GM18858 (cell line): ENCODE data around the gene ZNRF1.
A peak's percentile ranks its signal among the peaks of the same experiment; 100 is the strongest.
"Not testable (repeated sequence)": the region's sequence is repeated elsewhere in the genome, so short reads cannot be mapped to it uniquely, and the experiment has no call there.

Source experiments
- ATAC-seq: cut with Tn5 transposase; IDR thresholded peaks from one replicate; pipeline ENCODE4 v1.9.1; 2021; ENCODE audit not compliant: unreplicated experiment

ZNRF1 gene

DNA sequence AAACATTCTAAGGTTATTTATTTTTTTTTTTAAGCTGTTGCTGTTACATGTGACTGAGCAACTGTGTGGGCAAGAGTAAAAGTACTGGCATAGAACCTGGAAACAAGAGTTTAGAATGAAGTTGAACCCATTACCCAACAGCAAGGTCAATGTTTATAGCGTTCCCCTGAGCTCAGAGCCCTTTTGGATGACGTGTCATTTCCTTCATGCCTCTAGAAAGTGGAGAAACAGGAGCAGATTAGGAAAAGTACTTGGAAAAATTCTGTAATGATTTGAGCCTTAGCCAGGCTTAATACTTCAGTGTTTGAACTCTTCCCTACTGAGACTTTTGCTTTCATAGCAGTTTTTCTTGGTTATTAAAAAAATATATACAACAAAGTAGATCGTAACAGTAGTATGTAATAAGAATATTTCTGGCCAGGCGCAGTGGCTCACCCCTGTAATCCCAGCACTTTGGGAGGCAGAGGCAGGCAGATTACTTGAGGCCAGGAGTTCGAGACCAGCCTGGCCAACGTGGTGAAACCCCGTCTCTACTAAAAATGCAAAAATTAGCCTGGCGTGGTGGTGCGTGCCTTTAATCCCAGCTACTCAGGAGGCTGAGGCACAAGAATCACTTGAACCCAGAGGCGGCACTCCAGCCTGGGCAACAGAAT, 27.5 kb downstream of the ZNRF1 start:
- ATAC-seq = not testable (repeated sequence)

DNA sequence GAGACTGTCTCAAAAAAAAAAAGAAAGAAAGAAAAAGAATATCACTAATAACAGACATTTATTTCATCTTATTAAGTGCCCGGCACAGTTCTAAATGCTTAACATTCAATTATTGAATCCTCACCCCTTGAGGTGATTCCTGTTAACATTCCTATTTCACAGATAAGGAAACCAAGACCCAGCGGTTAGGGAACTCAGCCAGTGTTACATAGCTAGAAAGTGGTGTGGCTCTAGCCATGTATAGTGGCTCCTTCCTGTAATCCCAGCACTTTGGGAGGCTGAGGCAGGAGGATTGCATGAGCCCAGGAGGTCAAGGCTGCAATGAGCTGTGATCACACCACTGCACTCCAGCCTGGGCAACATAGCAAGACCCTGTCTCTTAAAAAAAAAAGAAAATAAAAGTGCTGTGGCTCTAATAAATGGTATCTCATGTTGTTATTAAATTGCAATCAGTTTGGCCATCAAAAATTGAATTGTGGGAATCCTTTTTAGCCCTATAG, 28.1 kb downstream of the ZNRF1 start:
- no peak for ATAC-seq

GRCh38 chr16:75027520-75028300, 28.9 kb downstream of the ZNRF1 start:
- no peak for ATAC-seq

DNA sequence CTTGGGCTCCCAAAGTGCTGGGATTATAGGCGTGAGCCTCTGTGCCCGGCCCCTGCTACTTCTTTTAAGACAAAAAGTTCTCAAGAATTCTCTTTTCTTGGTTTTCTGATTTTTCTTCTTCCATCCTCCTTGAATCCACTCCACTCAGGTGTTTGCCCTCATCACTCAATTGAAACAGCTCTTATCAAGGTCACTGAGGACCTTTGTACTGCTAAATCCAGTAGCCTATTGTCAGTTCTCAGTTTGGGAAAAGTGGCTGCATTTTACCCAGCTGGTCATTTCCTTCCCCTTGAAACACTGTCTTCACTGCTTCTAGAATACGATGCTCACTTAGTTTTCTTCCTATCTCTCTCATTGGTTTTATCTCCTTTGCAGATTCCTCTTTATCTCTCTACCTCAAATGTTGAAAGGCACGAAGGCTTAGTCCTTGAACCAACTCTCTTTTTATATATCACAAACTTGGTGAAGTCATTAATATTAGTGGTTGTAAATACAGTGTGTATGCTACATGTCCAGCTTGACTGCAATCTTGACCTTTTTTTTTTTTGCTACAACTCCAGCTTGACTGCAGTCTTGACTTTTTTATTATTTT, 29.8 kb downstream of the ZNRF1 start:
- no peak for ATAC-seq

- no peak for ATAC-seq
Observed at GRCh38 chr16:75029854-75030253, 31.0 kb downstream of the ZNRF1 start.

DNA sequence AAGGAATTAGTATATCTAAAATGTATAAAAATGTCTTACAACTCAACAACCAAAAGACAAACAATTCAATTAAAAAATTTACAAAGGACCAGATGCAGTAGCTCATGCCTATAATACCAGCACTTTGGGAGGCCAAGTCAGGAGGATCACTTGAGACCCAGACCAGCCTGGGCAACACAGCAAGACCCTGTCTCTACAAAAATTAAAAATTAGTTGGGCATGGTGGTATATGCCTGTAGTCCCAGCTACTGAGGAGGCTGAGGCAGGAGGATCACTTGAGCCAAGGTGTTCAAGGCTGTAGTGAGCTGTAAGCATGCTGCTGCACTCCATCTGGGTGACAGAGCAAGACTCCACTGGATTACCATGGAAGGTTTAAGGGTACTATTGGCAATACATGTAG, 33.8 kb downstream of the ZNRF1 start:
- ATAC-seq = no peak

DNA sequence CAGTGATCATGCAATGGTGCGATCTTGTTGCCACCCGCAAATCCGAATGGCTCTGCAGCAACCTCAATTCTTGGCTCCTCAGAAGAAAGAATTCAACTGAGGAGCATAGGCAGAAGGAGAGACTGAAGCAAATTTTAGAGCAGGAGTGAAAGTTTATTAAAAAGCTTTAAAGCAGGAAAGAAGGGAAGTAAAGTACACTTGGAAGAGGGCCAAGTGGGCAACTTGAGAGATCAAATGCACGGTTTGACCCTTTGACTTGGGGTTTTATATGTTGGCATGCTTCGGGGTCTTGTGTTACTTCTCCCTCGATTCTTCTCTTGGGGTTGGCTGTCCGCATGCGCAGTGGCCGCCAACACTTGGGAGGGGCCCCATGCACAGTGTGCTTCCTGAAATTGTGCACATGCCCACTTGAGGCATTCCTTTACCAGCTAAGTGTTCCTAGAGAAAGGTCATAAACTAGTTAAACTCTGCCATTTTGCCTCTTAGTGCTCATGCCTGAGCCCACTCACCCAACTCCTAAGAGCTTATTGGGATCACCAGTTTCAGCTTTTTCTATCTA, 36.7 kb downstream of the ZNRF1 start:
- no peak for ATAC-seq

- no peak for ATAC-seq
Observed at GRCh38 chr16:75038036-75038858, 39.4 kb downstream of the ZNRF1 start.

DNA sequence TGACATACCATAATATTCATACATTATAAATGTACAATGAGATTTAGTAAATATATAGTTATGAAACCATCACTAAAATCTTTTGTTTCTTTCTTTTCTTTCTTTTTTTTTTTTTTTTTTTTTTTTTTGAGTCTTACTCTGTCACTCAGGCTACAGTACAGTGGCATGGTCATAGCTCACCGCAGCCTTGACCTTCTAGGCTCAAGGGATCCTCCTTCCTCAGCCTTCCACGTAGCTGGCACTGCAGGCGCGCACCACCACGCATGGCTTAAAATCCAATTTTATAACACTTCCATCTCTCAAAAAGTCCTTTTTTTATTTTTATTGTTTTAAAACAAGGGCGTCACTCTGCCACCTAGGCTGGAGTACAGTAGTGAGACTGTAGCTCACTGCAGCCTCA, 41.1 kb downstream of the ZNRF1 start:
- ATAC-seq = no peak

DNA sequence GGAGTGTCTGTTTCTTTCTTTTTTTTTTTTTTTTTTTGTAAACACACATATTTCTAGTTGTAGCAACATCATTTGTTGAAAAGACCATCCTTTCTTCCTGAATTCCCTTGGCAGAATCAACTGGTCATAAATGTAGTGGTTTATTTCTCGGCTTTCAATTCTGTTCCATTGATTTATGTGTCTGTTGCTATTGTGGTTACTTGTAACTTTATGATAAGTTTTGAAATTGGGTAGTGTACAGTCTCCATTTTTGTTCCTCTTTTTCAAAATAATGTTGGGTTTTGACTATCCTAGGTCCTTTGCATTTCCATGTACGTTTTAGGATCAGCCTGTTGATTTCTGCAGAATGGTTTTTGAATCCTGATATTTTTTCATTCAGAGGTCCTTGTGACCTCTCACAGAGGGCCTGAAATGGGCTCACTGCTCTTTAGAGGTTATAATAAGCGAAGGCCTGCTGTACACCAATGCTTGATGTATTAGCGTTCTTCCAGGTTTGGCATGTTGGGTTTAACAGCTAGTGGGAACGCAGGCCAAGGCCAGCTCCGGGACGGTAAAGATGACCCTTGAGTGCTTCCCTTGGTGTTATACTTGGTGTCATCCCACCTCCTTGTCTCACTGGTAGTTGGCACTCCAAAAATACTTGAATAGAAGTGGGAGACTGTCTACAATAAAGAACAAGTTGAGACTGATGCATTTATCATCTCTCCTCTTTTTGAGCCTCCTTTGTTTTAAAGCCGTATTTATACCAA, 43.8 kb downstream of the ZNRF1 start:
- no peak for ATAC-seq

GRCh38 chr16:75043175-75043895, 44.5 kb downstream of the ZNRF1 start:
- peak; percentile 59 for ATAC-seq

DNA sequence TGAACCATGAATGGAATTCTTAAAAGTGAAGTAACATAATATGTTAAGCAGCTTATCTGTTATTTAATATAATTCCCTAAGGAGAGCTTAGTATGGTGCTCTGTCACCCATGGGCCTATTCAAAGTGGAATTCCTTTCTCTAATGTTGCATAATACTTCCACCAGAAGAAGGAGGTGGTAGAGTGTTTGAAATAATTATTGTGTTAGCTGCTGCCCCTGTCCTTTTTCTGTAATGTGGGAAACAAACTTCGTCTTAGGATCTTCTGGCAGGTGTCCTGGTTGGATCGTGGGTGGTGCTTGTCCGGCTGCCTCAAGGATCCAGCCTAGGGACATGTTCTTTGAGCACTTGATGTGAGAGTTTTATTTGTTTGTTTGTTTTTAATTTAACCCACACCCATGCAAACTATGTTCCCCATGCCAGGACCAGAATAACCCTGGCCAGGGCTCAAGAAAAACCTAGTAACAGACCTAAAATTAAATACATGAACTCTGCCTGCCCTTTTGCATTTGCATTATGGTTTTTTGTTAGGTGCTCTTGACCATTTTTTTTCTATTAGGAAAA, 46.1 kb downstream of the ZNRF1 start:
- no peak for ATAC-seq

DNA sequence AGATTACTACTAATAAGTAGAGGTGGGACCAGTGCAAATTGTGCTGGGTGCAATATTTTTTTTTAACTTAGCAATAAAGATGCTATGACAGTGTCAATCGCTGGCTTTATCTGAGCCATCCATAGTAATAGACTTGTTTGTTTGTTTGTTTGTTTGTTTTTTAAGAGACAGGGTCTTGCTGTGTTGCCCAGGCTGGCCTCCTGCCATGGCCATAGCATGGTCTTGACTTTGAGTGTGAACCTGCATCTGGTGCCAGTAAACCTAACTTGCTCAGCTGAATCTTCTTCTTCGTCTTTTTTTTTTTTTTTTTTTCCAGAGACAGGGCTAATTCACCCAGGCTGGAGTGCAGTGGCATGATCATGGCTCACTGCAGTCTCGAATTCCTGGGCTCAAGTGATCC, 46.6 kb downstream of the ZNRF1 start:
- ATAC-seq = no peak

DNA sequence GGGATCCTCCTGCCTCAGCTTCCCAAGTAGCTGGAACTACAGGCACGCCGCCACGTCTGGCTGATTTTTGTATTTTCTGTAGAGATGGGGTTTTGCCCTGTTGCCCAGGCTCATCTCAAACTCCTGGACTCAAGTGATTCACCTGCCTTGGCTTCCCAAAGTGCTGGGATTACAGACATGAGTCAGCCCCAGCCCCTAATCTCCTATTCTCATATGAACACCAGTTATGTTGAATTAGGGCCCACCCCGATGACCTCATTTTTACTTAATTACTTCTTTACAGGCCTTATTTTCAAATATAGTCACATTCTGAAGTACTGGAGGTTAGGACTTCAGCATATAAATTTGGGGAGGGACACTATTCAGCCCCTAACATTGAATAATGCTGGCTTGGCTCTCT, 49.2 kb downstream of the ZNRF1 start:
- ATAC-seq = no peak

DNA sequence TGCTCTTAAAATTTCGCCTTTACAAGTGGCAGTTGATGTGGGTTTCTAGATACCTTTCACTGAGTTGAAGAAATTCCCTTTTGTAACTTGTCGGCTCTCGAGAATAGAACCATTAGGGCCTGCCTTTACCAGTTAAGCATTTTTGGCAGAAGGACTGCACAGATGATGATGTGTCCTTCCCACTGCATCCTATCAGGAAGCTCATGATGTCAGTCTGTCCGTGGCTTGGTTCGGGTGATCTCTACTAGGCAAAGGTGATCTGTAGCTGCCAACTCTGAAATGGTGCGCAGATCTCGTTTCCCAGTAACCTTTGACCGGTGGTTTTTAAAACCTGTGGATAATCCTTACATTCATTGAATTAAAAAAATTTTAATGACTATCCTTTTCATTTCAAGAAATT, 49.7 kb downstream of the ZNRF1 start:
- no peak for ATAC-seq

DNA sequence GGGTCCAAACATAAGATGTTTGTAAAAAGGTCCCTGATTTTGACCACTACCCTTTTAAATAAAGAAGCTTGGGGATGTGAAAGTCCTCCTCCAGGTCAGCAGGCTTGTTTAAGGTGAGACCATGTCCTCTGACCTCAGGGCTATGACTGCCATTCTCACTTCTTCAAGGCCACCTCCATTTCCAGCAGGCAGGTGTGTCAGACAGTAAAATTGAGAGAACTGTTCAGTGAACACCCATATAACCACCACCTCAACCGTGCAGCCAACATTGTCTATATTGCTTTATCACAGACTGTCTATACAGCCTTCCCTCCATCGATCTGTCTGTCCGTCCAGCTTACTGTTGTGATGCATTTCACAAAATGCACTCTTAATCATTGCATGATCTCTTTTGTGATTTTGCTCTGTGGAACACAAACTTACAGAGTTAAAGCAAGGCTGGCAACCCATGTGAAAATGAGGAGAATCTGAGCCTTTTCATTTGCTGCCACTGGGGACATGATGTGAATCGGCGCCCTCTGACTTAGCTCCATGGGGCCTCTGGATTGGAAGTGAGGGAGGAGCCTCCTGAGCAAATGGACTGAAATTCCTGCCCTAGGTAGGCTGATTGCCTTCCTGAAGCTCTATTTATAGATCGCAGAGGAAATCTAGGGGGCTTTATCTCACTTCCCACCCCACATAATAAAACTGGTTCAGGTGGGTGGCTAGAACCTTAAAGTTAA, 53.8 kb downstream of the ZNRF1 start:
- no peak for ATAC-seq

DNA sequence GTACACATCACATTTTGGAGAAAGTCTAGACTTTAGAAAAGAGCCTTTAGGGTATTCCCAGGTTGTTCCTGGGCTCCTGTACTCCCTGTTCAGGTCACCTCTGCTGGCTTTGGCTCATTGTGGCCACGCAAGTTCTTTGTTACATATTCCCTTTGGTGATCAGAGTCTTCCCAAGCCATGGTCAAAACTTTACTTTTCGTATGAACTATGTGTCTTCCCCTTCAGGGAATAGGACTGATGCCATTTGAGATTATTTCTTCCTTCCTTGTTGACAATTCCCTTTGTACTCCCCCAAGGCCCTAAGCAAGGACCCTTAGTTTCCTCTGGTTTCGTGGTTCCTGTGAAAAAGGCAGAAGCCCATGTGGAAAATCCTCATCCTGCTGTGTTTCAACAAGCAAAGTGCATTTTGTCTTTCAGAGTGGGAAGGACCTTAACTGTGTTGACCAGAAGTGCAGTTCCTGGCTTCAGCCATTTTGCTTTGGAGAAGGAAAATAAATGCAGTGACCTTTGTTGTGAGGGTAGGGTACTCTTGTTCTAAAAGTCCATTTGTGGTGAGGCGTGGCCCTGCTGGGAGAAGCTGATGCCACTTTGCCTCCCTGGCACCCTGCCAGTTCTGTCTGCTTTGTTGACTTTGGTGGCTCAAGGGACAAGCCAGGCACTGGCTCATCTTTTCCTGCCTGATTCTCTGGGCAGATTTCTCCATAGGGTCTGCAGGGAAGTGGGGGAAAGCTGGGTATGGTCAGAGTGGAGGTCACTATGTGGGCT, 55.1 kb downstream of the ZNRF1 start:
- ATAC-seq = no peak

DNA sequence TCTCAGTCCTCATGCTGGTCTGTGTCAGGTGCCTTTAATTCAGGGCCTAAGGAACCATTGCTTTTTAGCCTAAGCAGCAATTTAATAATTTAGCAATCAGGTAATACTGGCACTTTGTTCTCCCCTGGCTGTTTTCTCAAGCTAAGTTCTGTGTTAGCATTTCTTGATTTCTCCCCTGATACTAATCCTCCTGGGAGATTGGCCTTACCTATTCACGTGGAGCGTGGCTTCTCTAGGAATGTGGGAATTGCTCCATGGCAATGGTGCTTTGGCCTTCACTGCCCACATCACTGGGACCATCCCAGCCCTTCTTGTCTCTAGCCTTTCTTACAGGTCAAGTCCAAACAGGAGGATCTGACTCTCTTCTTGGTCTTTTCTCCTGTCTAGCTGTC, 55.7 kb downstream of the ZNRF1 start:
- ATAC-seq = no peak
